HEK293 (cell line): Measurements from ENCODE around the gene F2R.
A peak's percentile ranks its signal among the peaks of the same experiment; 100 is the strongest.

Experiments used
- CTCF ChIA-PET: fragments of 350-600 bp; formaldehyde crosslinking; extraction: SDS; loops from one replicate; lab custom pipeline; 2021; ENCODE audit warnings: antibody characterized with exemption; lab: Yijun Ruan, JAX
- POLR2A ChIA-PET: fragments of 300-600 bp; formaldehyde crosslinking; extraction: SDS; loops from one replicate; lab custom pipeline; 2020; ENCODE audit warnings: antibody characterized with exemption, inconsistent platforms; lab: Yijun Ruan, JAX
- H3K27ac ChIP-seq: fragments of 200-500 bp; sonication (Bioruptor generic); 2 replicates; pipeline ENCODE4 v1.5.1; 2014; ENCODE audit warnings: low read depth, low read length, control low read depth, inconsistent platforms; ENCODE audit errors: extremely low read depth
- H3K36me3 ChIP-seq, 2 experiments: fragments of 200-500 bp in 1 of 2; sonication (Bioruptor generic) in 1 of 2; 1 replicate in 1 of 2; 2 replicates in 1 of 2; pipeline ENCODE4 v1.5.1; 2014 to 2017; ENCODE audit warnings: inconsistent platforms in 2 of 2, low read length in 2 of 2; ENCODE audit not compliant: control insufficient read depth in 2 of 2, insufficient read depth in 1 of 2
- H3K4me1 ChIP-seq: fragments of 200-500 bp; sonication (Bioruptor generic); 2 replicates; pipeline ENCODE4 v1.5.1; 2014; ENCODE audit warnings: mild to moderate bottlenecking, low read length, inconsistent platforms; ENCODE audit not compliant: control insufficient read depth, insufficient read depth
- H3K4me3 ChIP-seq: 2 replicates; pipeline ENCODE4 v1.5.1; 2011; ENCODE audit warnings: low read depth, mild to moderate bottlenecking, control low read depth, low read length, moderate library complexity
- H3K9me3 ChIP-seq: fragments of 200-500 bp; sonication (Bioruptor generic); 2 replicates; pipeline ENCODE4 v1.5.1; 2014; ENCODE audit warnings: low read depth, low read length, inconsistent platforms; ENCODE audit not compliant: control insufficient read depth, insufficient read depth
- FEZF1 ChIP-seq: fragments of 450-650 bp; formaldehyde crosslinking; IDR thresholded peaks from 2 replicates; pipeline ENCODE4 v1.5.1; 2016; ENCODE audit warnings: missing biosample characterization, missing genetic modification characterization
- GLIS2 ChIP-seq: fragments of 450-650 bp; formaldehyde crosslinking; IDR thresholded peaks from 2 replicates; pipeline ENCODE4 v1.5.1; 2016; ENCODE audit warnings: missing biosample characterization, missing genetic modification characterization
- HOXA7 ChIP-seq: sonication (generic); formaldehyde crosslinking; IDR thresholded peaks from 2 replicates; pipeline ENCODE4 v1.8.1; 2022; ENCODE audit warnings: missing genetic modification reagents, borderline replicate concordance
- TSHZ1 ChIP-seq: fragments of 450-650 bp; formaldehyde crosslinking; IDR thresholded peaks from 2 replicates; pipeline ENCODE4 v1.5.1; 2016; ENCODE audit warnings: missing biosample characterization, missing genetic modification characterization, borderline replicate concordance
- YY1 ChIP-seq: fragments of 450-650 bp; formaldehyde crosslinking; IDR thresholded peaks from 2 replicates; pipeline ENCODE4 v1.5.1; 2018; ENCODE audit warnings: missing biosample characterization, missing genetic modification characterization
- ZBTB44 ChIP-seq: fragments of 450-650 bp; IDR thresholded peaks from 2 replicates; pipeline ENCODE4 v1.5.1; 2018; ENCODE audit warnings: missing biosample characterization, mild to moderate bottlenecking, missing genetic modification characterization
- ZBTB8A ChIP-seq: fragments of 450-650 bp; formaldehyde crosslinking; IDR thresholded peaks from 2 replicates; pipeline ENCODE4 v1.5.1; 2016; ENCODE audit warnings: missing biosample characterization, missing genetic modification characterization
- ZFP37 ChIP-seq: fragments of 450-650 bp; formaldehyde crosslinking; IDR thresholded peaks from 2 replicates; pipeline ENCODE4 v1.5.1; 2016; ENCODE audit warnings: missing biosample characterization, missing genetic modification characterization
- ZNF10 ChIP-seq: fragments of 450-650 bp; formaldehyde crosslinking; IDR thresholded peaks from 2 replicates; pipeline ENCODE4 v1.5.1; 2017; ENCODE audit warnings: missing biosample characterization, missing genetic modification characterization
- ZNF132 ChIP-seq: fragments of 450-650 bp; formaldehyde crosslinking; IDR thresholded peaks from 2 replicates; pipeline ENCODE4 v1.5.1; 2017; ENCODE audit warnings: missing biosample characterization, missing genetic modification characterization, borderline replicate concordance
- ZNF221 ChIP-seq: fragments of 450-650 bp; formaldehyde crosslinking; IDR thresholded peaks from 2 replicates; pipeline ENCODE4 v1.5.1; 2017; ENCODE audit warnings: missing biosample characterization, missing genetic modification characterization, borderline replicate concordance
- ZNF248 ChIP-seq: fragments of 450-650 bp; formaldehyde crosslinking; IDR thresholded peaks from 2 replicates; pipeline ENCODE4 v1.5.1; 2017; ENCODE audit warnings: missing biosample characterization, missing genetic modification characterization
- ZNF335 ChIP-seq: fragments of 450-650 bp; formaldehyde crosslinking; conservative IDR thresholded peaks from 2 replicates; pipeline ENCODE4 v1.5.1; 2016; ENCODE audit warnings: missing biosample characterization, missing genetic modification characterization
- ZNF354C ChIP-seq: fragments of 450-650 bp; formaldehyde crosslinking; IDR thresholded peaks from 2 replicates; pipeline ENCODE4 v1.5.1; 2016; ENCODE audit warnings: missing biosample characterization, missing genetic modification characterization, low read depth, borderline replicate concordance
- ZNF37A ChIP-seq: fragments of 450-650 bp; IDR thresholded peaks from 2 replicates; pipeline ENCODE4 v1.5.1; 2018; ENCODE audit warnings: missing biosample characterization, missing genetic modification characterization
- ZNF394 ChIP-seq: fragments of 450-650 bp; formaldehyde crosslinking; IDR thresholded peaks from 2 replicates; pipeline ENCODE4 v1.5.1; 2016; ENCODE audit warnings: missing biosample characterization, missing genetic modification characterization, mild to moderate bottlenecking, moderate library complexity, borderline replicate concordance
- ZNF48 ChIP-seq: fragments of 450-650 bp; formaldehyde crosslinking; IDR thresholded peaks from 2 replicates; pipeline ENCODE4 v1.5.1; 2016; ENCODE audit warnings: missing biosample characterization, missing genetic modification characterization
- ZNF629 ChIP-seq: fragments of 450-650 bp; formaldehyde crosslinking; IDR thresholded peaks from 2 replicates; pipeline ENCODE4 v1.5.1; 2017; ENCODE audit warnings: missing biosample characterization, missing genetic modification characterization
- ZNF664 ChIP-seq: fragments of 450-650 bp; formaldehyde crosslinking; IDR thresholded peaks from 2 replicates; pipeline ENCODE4 v1.5.1; 2016; ENCODE audit warnings: missing biosample characterization, missing genetic modification characterization
- ZSCAN5A ChIP-seq: fragments of 450-650 bp; formaldehyde crosslinking; IDR thresholded peaks from 2 replicates; pipeline ENCODE4 v1.5.1; 2016; ENCODE audit warnings: missing biosample characterization, missing genetic modification characterization

Gene F2R

GRCh38 chr5:76716456-76717157 lies 681 bp downstream of the F2R start (continued):
- TF ChIP-seq ZNF10: no peak
- TF ChIP-seq ZNF394 (tag by site-specific recombination): no peak
- TF ChIP-seq HOXA7 (CRISPR knock-in tag): no peak
- TF ChIP-seq TSHZ1 (tag by site-specific recombination): no peak
- no peak for TF ChIP-seq ZNF248 (tag by site-specific recombination)
- no peak for TF ChIP-seq FEZF1 (tag by site-specific recombination)
- TF ChIP-seq ZSCAN5A (tag by site-specific recombination): no peak
- TF ChIP-seq ZNF629 (tag by site-specific recombination): no peak
- TF ChIP-seq ZNF335 (tag by site-specific recombination): peak; percentile 82
- peak; percentile 35; the same call in 1 of the 2 replicates for TF ChIP-seq ZBTB8A
- TF ChIP-seq, all 188 proteins: peak for 8

- Histone ChIP-seq H3K4me1 (no peaks in the 10 kb centered on the region), H3K4me3 (no peak overlapping the region), H3K36me3 (no peaks in the 10 kb centered on the region), H3K9me3 (no peaks in the 10 kb centered on the region), H3K27ac (no peak overlapping the region)
- ChIA-PET POLR2A (no interaction called here), CTCF (interaction anchor here (0.6 to 3.4 kb wide), 6 partner anchors 16 to 323 kb away, joined by 3 to 25 read pairs (median 4); no protein-coding TSS in a partner anchor)
- TF ChIP-seq ZNF48: no peak
- TF ChIP-seq GLIS2: no peak
- no peak for TF ChIP-seq ZNF132 (tag by site-specific recombination)
- TF ChIP-seq ZFP37 (tag by site-specific recombination): peak; percentile 73; the same call in 1 of the 2 replicates
- no peak for TF ChIP-seq YY1 (tag by site-specific recombination)
- TF ChIP-seq ZNF354C (tag by site-specific recombination): no peak
- TF ChIP-seq ZNF37A (tag by site-specific recombination): no peak
- TF ChIP-seq, all 188 proteins: peak for 1
Observed at GRCh38 chr5:76717222-76718083, 1.5 kb downstream of the F2R start.

- POLR2A ChIA-PET: no interaction called here
- peaks cover 0 to 3% of the 10 kb centered on the region in 2 experiments; a peak in 1 of 3 replicates for H3K36me3 ChIP-seq
- H3K4me3 ChIP-seq: no peak overlapping the region
- CTCF ChIA-PET: interaction anchor here (3.4 kb wide), 1 partner anchor 56 kb away, joined by 25 read pairs; no protein-coding TSS in a partner anchor
- no peak overlapping the region for H3K27ac ChIP-seq
- H3K4me1 ChIP-seq: no peaks in the 10 kb centered on the region
- TF ChIP-seq ZNF664 (tag by site-specific recombination) (peak; percentile 83; the same call in 1 of the 2 replicates), ZNF221 (no peak), ZBTB44 (tag by site-specific recombination) (no peak)
- H3K9me3 ChIP-seq: no peaks in the 10 kb centered on the region
Observed at GRCh38 chr5:76718381-76718832, 2.5 kb downstream of the F2R start.
